ENCODE results near the gene ZDHHC11. TPM values are rescaled to one million over a fixed set of nuclear protein-coding genes. Genes with fewer than 3 reads are reported as not detected.
"Not testable (repeated sequence)": the region's sequence is repeated elsewhere in the genome, so short reads cannot be mapped to it uniquely, and the experiment has no call there.

Gene ZDHHC11
- total RNA-seq, 1 donor from 2014 or later = 6.3 TPM

DNA sequence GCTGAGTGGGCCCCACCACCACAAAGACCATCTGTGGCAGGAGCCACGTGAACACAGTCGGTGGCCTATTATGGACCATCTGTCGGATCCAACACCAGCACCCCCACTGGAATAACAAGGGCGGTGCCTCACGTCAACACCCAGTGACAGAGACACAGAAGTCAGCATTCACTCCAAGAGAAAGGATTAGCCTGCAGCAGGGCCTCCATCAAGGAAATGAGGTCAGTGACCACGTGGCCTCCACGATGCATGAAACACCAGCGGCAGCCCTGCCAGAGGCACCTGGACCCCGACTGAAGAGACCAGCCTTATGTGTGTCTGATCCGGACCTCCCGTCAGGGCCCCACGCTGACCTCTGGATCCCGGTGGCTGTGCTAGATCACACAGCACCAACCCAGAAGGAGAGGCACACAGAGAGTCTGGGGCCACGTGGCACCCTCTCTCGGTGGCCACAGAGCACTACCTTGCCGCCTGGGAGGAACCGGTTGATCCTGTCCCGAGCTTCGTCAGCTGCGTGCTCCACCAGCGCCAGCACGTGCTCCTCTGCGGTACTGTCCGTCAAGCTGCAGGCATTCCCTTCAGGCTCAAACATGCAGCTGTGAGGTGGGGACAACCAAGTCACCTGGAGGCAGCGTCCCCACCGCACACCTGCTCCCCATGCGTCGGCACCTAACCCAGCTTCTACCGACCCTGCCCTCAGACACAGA, 32.8 kb upstream of the ZDHHC11 start:
- Mint-ChIP-seq H3K27me3 (ENCODE audit: unreplicated experiment) (no peaks in the 10 kb centered on the region), H3K36me3 (ENCODE audit: unreplicated experiment) (peaks cover 57% of the 10 kb centered on the region)
- TF ChIP-seq, protein P1, sequence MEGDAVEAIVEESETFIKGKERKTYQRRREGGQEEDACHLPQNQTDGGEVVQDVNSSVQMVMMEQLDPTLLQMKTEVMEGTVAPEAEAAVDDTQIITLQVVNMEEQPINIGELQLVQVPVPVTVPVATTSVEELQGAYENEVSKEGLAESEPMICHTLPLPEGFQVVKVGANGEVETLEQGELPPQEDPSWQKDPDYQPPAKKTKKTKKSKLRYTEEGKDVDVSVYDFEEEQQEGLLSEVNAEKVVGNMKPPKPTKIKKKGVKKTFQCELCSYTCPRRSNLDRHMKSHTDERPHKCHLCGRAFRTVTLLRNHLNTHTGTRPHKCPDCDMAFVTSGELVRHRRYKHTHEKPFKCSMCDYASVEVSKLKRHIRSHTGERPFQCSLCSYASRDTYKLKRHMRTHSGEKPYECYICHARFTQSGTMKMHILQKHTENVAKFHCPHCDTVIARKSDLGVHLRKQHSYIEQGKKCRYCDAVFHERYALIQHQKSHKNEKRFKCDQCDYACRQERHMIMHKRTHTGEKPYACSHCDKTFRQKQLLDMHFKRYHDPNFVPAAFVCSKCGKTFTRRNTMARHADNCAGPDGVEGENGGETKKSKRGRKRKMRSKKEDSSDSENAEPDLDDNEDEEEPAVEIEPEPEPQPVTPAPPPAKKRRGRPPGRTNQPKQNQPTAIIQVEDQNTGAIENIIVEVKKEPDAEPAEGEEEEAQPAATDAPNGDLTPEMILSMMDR (IDR thresholded peaks at IDR 0.05) = no peak

DNA sequence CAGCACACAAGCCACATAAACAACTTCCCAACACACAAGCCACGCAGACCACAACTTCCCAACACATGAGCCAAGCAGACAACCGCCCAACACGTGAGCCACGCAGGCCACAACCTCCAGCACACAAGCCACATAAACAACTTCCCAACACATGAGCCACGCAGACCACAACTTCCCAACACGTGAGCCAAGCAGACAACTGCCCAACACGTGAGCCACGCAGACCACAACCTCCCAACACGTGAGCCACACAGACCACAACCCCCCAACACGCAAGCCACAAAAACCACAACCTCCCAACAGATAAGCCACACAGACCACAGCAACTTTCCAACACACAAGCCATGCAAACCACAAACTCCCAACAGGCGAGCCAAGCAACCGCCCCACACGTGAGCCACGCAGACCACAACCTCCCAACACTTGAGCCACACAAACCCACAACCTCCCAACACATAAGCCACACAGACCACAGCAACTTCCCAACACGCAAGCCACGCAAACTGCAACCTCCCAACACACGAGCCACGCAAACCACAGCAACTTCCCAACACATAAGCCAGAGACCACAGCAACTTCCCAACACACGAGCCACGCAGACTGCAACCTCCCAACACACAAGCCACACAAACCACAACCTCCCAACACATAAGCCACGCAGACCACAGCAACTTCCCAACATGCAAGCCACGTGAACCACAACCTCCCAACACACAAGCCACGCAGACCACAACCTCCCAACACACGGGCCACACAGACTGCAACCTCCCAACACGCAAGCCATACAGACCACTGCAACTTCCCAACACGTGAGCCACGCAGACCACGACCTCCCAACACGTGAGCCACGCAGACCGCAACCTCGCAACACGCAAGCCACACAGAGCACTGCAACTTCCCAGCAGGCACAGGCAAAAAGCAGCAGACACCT, 31.7 kb upstream of the ZDHHC11 start:
- no peak overlapping the region for H3K27ac Mint-ChIP-seq (ENCODE audit: unreplicated experiment)

More for the DNA sequence above, 32.8 kb upstream of the ZDHHC11 start:
- Mint-ChIP-seq H3K9me3 (ENCODE audit: unreplicated experiment) (no peaks in the 10 kb centered on the region), H3K27ac (ENCODE audit: unreplicated experiment) (no peak overlapping the region), H3K4me3 (ENCODE audit: unreplicated experiment) (no peak overlapping the region), H3K4me1 (ENCODE audit: unreplicated experiment) (peaks cover 7% of the 10 kb centered on the region)
- no peak for DNase-seq (ENCODE audit: extremely low spot score, unreplicated experiment)

DNA sequence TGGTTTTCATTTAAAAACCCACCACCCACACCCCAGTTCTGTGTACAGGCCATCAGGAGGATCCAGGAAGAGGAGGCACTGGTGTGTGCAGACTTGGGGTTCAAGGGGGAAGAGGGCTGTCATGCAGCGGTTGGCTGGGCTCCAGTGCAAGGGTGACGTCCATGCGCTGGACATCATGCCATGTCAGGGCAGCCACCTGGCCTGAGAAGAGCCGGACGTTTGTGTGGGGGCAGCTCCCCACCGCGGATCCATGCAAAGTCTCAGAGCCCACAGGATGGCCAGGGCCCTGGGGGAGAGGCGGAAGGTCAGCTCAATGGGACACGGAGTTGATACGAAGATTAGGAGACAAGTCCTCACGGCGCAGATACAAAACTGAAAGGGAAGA, 30.8 kb upstream of the ZDHHC11 start:
- no peak overlapping the region for H3K27ac Mint-ChIP-seq (ENCODE audit: unreplicated experiment)
- TF ChIP-seq, protein P1 (IDR thresholded peaks at IDR 0.05) = no peak
- no peak overlapping the region for H3K4me3 Mint-ChIP-seq (ENCODE audit: unreplicated experiment)
- DNase-seq (ENCODE audit: extremely low spot score, unreplicated experiment) = no peak
- peaks cover 52% of the 10 kb centered on the region for H3K36me3 Mint-ChIP-seq (ENCODE audit: unreplicated experiment)
- no peaks in the 10 kb centered on the region for H3K9me3 Mint-ChIP-seq (ENCODE audit: unreplicated experiment)
- no peaks in the 10 kb centered on the region for H3K27me3 Mint-ChIP-seq (ENCODE audit: unreplicated experiment)
- H3K4me1 Mint-ChIP-seq (ENCODE audit: unreplicated experiment) = no peaks in the 10 kb centered on the region

More for the DNA sequence above, 31.7 kb upstream of the ZDHHC11 start:
- Mint-ChIP-seq H3K9me3 (ENCODE audit: unreplicated experiment) (no peaks in the 10 kb centered on the region), H3K4me1 (ENCODE audit: unreplicated experiment) (no peaks in the 10 kb centered on the region), H3K27me3 (ENCODE audit: unreplicated experiment) (no peaks in the 10 kb centered on the region), H3K4me3 (ENCODE audit: unreplicated experiment) (no peak overlapping the region), H3K36me3 (ENCODE audit: unreplicated experiment) (peaks cover 56% of the 10 kb centered on the region)
- DNase-seq (ENCODE audit: extremely low spot score, unreplicated experiment) = no peak
- TF ChIP-seq, protein P1 (IDR thresholded peaks at IDR 0.05) = no peak

DNA sequence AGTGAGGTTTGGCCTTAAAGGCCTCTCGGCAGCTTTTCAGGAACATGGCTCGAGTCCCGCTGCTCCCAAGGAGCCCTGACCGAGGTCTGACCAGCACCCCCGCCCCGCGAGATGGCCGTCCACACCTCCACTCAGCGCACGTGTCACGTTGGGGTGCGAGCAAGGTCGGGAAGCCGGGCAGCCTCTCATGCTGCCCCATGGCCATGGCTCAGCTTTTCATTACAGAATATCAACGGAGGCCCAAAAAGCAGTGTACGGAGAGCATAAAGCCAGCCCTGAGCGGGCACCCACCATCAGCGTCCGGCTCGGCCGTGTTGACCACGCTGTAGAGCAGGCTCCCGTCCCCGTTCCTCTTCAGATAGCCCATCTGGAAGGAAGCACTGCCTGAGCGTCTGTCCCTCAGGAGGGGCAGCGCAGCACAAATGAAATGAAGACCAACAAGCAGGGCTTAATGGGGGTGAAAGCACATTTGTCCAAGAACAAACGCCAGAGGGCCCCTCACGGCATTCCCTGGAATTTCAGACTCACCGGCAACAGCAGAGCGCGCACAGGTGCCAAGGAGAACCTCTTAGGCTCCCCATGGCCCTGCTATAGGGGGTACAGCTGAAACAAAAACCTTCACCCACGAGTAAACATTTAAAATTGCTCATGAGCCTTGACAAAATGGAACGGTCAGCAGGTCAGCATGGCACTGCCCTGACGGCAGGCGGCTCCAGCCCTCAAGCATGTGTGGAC, 30.2 kb upstream of the ZDHHC11 start:
- TF ChIP-seq, protein P1 (IDR thresholded peaks at IDR 0.05) = no peak
- H3K4me1 Mint-ChIP-seq (ENCODE audit: unreplicated experiment) = no peaks in the 10 kb centered on the region
- H3K4me3 Mint-ChIP-seq (ENCODE audit: unreplicated experiment) = no peak overlapping the region
- H3K27ac Mint-ChIP-seq (ENCODE audit: unreplicated experiment) = no peak overlapping the region
- DNase-seq (ENCODE audit: extremely low spot score, unreplicated experiment) = peak; percentile 83
- no peaks in the 10 kb centered on the region for H3K9me3 Mint-ChIP-seq (ENCODE audit: unreplicated experiment)
- peaks cover 48% of the 10 kb centered on the region for H3K36me3 Mint-ChIP-seq (ENCODE audit: unreplicated experiment)
- H3K27me3 Mint-ChIP-seq (ENCODE audit: unreplicated experiment) = no peaks in the 10 kb centered on the region

DNA sequence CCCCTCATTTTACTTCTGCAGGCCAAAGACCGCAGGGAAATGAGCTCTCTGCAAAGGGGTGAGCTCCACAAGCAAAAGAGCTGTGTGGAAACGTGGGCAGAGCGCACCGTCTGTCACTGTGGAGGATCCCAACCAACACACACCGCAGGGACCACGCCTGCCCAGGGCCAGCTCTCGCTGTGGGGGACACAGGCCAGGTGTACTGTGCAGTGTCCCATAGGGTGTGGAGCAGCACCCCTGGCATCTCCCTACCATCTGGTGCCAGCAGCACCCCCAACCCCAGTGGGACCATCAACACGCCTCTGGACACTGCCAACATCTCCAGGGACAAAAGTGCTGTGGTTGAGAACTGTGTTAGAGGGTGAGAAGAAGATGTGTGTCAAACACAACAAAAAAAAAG, 27.9 kb upstream of the ZDHHC11 start:
- not testable (repeated sequence) for H3K27me3 Mint-ChIP-seq (ENCODE audit: unreplicated experiment); H3K27ac Mint-ChIP-seq (ENCODE audit: unreplicated experiment); H3K4me3 Mint-ChIP-seq (ENCODE audit: unreplicated experiment); H3K4me1 Mint-ChIP-seq (ENCODE audit: unreplicated experiment); H3K9me3 Mint-ChIP-seq (ENCODE audit: unreplicated experiment); DNase-seq (ENCODE audit: extremely low spot score, unreplicated experiment)
- peaks cover 56% of the 10 kb centered on the region for H3K36me3 Mint-ChIP-seq (ENCODE audit: unreplicated experiment)
